ENCODE results near the gene TMEM82. TPM values are rescaled to one million over a fixed set of nuclear protein-coding genes. Genes with fewer than 3 reads are reported as not detected.

TMEM82 gene
- total RNA-seq, 6 donors from 2014 or later: not detected

DNA sequence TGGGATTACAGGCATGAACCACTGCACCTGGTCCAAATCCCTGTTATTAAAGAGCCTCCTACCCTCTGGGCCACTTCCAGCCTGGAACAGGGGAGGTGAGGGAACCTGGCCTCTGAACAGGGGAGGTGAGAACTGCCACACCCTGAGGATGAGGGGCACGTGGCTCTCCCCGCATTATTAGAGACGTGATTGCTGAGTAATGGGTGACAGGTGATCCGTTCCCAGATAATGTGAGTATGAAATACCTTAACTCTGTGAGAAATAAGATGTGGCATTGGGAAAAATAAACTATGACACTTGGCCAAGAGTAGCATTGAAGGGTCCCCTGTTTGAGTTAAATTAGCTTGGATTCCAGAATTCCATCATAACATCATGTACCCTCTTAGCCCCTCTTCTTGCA lies 19.9 kb upstream of the TMEM82 start:
- ATAC-seq (ENCODE audit: low FRiP score in 2 of 2) (no peak), DNase-seq (no peak)
- Histone ChIP-seq H3K27me3 (no peaks in the 10 kb centered on the region), H3K4me3 (no peak overlapping the region), H3K4me1 (peaks cover 10 to 14% (median 13%) of the 10 kb centered on the region in 4 donors), H3K9me3 (no peaks in the 10 kb centered on the region), H3K36me3 (peaks cover 21 to 94% (median 80%) of the 10 kb centered on the region in 4 donors), H3K27ac (no peak overlapping the region)
- TF ChIP-seq EP300 (IDR thresholded peaks at IDR 0.05) (no peak), POLR2AphosphoS5 (IDR thresholded peaks at IDR 0.05) (no peak), POLR2A (IDR thresholded peaks at IDR 0.05) (no peak)
- TF ChIP-seq, protein P1, sequence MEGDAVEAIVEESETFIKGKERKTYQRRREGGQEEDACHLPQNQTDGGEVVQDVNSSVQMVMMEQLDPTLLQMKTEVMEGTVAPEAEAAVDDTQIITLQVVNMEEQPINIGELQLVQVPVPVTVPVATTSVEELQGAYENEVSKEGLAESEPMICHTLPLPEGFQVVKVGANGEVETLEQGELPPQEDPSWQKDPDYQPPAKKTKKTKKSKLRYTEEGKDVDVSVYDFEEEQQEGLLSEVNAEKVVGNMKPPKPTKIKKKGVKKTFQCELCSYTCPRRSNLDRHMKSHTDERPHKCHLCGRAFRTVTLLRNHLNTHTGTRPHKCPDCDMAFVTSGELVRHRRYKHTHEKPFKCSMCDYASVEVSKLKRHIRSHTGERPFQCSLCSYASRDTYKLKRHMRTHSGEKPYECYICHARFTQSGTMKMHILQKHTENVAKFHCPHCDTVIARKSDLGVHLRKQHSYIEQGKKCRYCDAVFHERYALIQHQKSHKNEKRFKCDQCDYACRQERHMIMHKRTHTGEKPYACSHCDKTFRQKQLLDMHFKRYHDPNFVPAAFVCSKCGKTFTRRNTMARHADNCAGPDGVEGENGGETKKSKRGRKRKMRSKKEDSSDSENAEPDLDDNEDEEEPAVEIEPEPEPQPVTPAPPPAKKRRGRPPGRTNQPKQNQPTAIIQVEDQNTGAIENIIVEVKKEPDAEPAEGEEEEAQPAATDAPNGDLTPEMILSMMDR (IDR thresholded peaks at IDR 0.05): no peak
- WGBS, 2 donors: 99 to 100% methylated on average over 2 to 4 of the region's 4 CpGs

DNA sequence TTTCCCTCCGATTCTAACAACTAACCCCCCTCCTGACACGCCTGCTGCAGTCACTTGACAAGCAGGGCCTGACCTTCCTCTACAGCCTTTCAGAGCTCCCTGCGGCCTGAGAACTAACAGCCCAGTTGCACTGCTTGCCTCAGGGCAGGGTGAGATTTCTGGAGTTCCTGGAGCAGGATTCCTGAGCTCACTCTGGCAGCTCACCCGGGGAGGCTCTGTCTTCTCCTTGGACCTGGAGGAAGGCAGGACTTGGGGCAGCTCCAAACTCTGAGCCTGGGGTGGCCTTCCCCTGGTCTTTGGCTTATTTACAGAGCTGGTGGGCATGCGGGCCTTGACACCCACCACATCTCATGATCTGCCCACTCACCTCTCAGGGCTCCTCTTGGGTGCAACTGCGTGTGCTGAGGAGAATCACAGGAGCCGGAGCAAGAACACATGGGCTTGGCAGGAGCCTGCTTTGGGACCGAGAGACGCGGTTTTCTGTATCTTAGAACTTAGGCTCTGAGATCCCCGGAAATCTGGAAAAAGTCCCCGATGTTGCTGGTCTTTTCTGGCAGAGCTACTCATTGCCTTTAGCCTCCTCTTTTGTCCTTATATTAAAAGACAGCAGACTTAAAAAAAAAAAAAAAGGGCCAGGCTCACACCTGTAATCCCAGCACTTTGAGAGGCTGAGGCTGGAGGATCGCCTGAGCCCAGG lies 19.3 kb upstream of the TMEM82 start:
- WGBS, 2 donors: 92 to 93% methylated on average over 12 to 13 of the region's 13 CpGs
- no peaks in the 10 kb centered on the region for H3K27me3 ChIP-seq
- no peak overlapping the region for H3K4me3 ChIP-seq
- no peak overlapping the region for H3K27ac ChIP-seq
- peaks cover 8 to 11% (median 10%) of the 10 kb centered on the region in 4 donors for H3K4me1 ChIP-seq
- no peaks in the 10 kb centered on the region for H3K9me3 ChIP-seq
- ATAC-seq (ENCODE audit: low FRiP score in 2 of 2) (no peak), DNase-seq (no peak)
- peaks cover 23 to 95% (median 80%) of the 10 kb centered on the region in 4 donors for H3K36me3 ChIP-seq
- TF ChIP-seq POLR2AphosphoS5 (IDR thresholded peaks at IDR 0.05) (no peak), POLR2A (IDR thresholded peaks at IDR 0.05) (no peak)

DNA sequence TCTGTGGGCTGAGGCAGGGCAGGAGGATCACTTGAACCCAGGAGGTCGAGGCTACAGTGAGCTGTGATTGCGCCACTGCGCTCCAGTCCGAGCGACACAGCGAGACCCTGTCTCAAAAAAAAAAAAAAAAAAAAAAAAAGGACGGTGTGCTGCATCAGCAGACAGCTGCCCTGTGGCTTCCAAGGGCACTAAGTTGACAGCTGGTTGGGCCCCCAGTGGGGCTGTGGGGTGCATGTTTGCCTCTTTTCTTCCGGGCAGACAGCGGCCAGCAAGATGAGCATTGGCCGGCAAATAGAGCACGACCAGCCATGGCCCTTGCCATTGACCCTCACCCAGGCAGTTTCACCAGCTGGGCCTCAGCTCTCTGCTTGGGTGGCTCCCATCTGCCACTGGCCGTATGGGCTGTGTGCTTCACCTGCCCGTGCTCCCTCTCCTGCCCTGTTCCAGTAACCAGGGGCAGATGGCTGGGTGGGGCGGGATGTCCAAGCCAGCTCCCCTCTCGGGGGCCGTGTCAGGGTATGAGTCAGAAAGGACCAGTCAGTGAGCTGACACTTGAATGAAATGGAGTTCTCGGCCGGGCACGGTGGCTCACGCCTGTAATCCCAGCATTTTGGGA lies 18.6 kb upstream of the TMEM82 start:
- 94 to 96% methylated on average over 10 to 20 of the region's 20 CpGs for WGBS, 2 donors
- Histone ChIP-seq H3K4me3 (no peak overlapping the region), H3K27ac (no peak overlapping the region), H3K27me3 (no peaks in the 10 kb centered on the region), H3K9me3 (no peaks in the 10 kb centered on the region), H3K4me1 (peaks cover 0 to 3% (median 2%) of the 10 kb centered on the region in 4 donors), H3K36me3 (peaks cover 25 to 95% (median 80%) of the 10 kb centered on the region in 4 donors)
- TF ChIP-seq, protein P1 (IDR thresholded peaks at IDR 0.05): no peak
- TF ChIP-seq EP300 (IDR thresholded peaks at IDR 0.05): no peak
- TF ChIP-seq POLR2A (IDR thresholded peaks at IDR 0.05): no peak
- no peak for TF ChIP-seq POLR2AphosphoS5 (IDR thresholded peaks at IDR 0.05)
- ATAC-seq (ENCODE audit: low FRiP score in 2 of 2) (no peak), DNase-seq (no peak)

DNA sequence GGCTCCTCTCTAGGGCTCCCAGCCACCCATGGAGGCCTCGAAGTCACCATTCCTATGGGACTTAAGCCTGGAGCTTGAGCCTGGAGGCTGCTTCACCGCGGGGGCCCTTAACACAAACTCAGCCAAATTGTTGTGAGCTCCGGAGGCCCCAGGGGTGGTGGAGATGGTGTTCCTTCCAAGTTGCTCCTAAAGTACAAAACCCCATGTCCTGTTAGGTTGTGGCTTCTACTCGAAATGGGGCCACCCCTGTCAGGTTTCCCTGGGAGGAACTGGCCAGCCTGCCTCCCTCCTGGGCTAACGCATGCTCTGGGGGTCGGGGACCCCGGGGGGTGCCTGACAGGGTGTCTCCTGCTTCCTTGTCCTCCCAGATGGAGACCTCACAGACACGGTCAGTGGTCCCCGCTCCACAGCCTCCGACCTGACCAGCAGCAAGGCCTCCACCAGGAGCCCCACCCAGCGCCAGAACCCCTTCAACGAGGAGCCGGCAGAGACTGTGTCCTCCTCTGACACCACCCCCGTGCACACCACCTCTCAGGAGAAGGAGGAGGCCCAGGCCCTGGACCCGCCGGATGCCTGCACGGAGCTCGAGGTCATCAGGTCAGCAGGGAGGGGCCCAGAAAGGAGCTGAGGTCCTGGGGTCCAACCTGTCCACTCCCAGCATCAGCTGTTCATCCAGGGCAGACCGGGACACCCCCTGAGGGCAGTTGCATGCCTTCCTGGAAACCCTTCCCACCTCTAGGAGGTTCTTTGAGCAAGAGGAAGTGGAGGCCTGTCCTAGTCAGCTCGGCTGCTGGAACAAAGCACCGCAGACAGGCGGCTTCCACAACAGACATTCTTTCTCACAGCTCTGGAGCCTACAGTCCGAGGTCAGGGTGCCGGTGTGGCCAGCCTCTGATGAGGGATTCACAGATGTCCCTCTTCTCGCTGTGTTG lies 17.1 kb upstream of the TMEM82 start:
- H3K36me3 ChIP-seq: peaks cover 34 to 98% (median 79%) of the 10 kb centered on the region in 4 donors
- 83 to 87% methylated on average over 3 to 25 of the region's 26 CpGs for WGBS, 2 donors
- no peak overlapping the region for H3K4me3 ChIP-seq
- H3K27me3 ChIP-seq: no peaks in the 10 kb centered on the region
- no peak overlapping the region for H3K27ac ChIP-seq
- no peaks in the 10 kb centered on the region for H3K9me3 ChIP-seq
- DNase-seq (no peak), ATAC-seq (ENCODE audit: low FRiP score in 2 of 2) (no peak)
- no peaks in the 10 kb centered on the region for H3K4me1 ChIP-seq
- TF ChIP-seq POLR2AphosphoS5 (IDR thresholded peaks at IDR 0.05): no peak
- TF ChIP-seq EP300 (IDR thresholded peaks at IDR 0.05): no peak
- TF ChIP-seq, protein P1 (IDR thresholded peaks at IDR 0.05): no peak
- TF ChIP-seq POLR2A (IDR thresholded peaks at IDR 0.05): no peak

DNA sequence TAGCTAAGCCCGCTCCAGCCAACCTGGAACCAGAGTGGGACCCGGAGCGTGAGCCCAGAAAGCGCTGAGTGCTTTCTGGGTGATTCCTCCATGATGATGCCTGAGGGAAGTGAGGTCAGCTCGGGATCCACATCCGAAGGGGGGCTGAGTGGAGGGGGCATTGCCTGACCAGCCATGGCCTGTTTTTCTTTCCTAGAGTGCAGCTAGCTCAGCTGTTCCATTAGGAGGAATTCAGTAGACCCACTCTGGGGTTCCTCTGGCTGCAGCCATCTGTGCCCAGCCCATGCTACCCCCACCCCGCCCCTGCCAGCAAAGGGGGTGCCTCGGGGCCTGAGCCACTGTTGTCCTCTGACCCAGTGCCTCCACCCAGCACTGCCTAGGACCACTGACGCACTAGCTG lies 15.8 kb upstream of the TMEM82 start:
- Histone ChIP-seq H3K4me3 (no peak overlapping the region), H3K4me1 (no peaks in the 10 kb centered on the region), H3K9me3 (no peaks in the 10 kb centered on the region), H3K27ac (no peak overlapping the region), H3K36me3 (peaks cover 42 to 98% (median 82%) of the 10 kb centered on the region in 4 donors), H3K27me3 (no peaks in the 10 kb centered on the region)
- DNase-seq (no peak), ATAC-seq (ENCODE audit: low FRiP score in 2 of 2) (no peak)
- WGBS, 2 donors: 98 to 100% methylated on average over 1 to 7 of the region's 9 CpGs
- TF ChIP-seq EP300 (IDR thresholded peaks at IDR 0.05) (no peak), POLR2AphosphoS5 (IDR thresholded peaks at IDR 0.05) (no peak), POLR2A (IDR thresholded peaks at IDR 0.05) (no peak)
- TF ChIP-seq, protein P1 (IDR thresholded peaks at IDR 0.05): no peak
